ENCODE data around the gene RYR3.

The RYR3 gene

DNA sequence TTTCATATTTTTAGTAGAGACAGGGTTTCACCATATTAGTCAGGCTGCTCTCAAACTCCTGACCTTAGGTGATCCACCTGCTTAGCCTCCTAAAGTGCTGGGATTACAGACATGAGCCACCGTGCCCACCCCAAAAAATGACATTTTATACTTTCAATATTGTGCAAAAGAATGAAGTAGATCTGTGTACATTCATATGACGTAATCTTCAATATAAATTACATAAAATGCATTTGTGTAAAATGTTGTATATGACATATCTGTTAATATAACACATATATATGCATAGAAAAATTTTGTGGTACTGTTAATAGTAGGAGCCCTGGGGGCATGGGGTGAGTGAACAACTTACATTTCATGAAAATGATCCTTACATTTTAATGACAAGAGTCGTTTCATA lies 71.7 kb downstream of the RYR3 start:
- no peak overlapping the region for H3K4me3 ChIP-seq (ENCODE audit: low read length)
- no peak for TF ChIP-seq ZNF274 (IDR thresholded peaks at IDR 0.05; ENCODE audit: low read depth, low read length)

DNA sequence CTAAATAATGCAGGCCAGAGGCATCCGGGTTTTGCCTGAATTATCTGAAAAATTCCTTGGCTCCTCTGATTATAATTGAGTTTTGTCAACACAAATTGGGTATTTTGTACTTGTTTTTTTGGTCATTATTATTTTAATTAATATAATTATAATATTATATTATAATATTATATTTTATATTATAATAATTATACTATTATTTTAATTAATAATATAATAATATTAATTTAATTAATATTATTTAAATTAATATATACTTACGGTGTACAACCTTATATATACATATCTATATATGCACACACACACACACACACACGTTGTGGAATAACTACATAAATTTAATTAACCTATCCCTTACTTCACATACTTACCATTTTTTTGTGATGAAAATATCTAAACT lies 73.5 kb downstream of the RYR3 start:
- TF ChIP-seq ZNF274 (IDR thresholded peaks at IDR 0.05; ENCODE audit: low read depth, low read length): no peak
- H3K4me3 ChIP-seq (ENCODE audit: low read length): no peak overlapping the region

DNA sequence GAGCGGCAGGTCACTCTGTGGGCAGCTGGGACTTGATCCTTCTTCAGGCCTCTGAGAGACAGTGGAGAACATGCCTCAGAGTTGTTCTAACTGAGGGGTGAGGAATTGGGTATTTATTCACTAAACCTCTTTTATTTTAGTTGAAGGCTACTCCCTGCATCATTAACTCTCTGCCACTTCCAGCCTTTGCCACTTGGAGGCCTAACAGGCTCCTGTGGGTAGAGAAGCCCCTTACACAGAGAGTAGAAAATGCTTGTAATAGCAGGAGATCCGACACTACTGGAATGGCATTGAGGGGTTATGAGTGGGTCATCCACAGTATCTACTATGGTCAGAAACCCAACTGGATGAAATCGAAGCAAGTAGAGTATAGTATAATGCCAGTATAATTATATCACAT lies 81.7 kb downstream of the RYR3 start:
- no peak overlapping the region for H3K4me3 ChIP-seq (ENCODE audit: low read length)
- TF ChIP-seq ZNF274 (IDR thresholded peaks at IDR 0.05; ENCODE audit: low read depth, low read length): no peak

DNA sequence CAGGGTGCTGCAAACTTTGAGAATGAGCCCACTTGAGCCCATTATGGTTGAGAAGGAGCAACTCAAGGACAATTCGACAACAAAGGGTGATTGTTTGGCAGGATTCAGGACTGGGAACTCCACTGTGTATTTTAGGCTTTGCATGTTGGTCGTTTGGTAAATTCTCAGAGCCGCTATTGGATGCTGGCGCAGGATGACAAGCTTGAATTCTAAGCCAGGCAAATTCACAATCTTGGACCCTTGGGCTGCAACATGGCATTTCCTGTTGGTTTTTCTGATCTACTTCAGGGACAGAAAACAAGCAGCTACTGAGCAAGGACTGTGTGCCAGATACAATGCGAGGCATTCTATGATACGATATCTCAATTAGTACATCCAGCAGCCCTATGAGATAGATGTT lies 82.8 kb downstream of the RYR3 start:
- TF ChIP-seq ZNF274 (IDR thresholded peaks at IDR 0.05; ENCODE audit: low read depth, low read length): no peak
- H3K4me3 ChIP-seq (ENCODE audit: low read length): no peak overlapping the region

DNA sequence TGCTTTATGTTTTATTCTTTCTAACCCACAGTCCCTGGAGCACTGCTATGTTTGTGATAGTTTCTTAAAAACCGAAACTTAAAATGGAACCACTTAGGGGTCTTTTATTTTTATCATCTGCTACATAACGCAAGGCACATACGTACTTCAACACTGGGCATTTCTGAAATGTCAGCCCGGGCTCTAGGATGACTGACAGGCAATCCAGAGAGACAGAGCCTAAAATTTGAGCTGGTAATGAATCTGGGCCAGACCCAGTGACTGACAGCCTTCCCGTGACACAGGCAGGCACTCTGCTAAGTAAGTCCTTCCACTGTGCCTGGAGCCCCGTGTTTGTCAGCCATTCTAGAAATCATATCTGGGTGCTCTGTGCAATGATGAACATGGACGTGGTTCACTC lies 84.6 kb downstream of the RYR3 start:
- TF ChIP-seq ZNF274 (IDR thresholded peaks at IDR 0.05; ENCODE audit: low read depth, low read length): no peak
- H3K4me3 ChIP-seq (ENCODE audit: low read length): no peak overlapping the region

DNA sequence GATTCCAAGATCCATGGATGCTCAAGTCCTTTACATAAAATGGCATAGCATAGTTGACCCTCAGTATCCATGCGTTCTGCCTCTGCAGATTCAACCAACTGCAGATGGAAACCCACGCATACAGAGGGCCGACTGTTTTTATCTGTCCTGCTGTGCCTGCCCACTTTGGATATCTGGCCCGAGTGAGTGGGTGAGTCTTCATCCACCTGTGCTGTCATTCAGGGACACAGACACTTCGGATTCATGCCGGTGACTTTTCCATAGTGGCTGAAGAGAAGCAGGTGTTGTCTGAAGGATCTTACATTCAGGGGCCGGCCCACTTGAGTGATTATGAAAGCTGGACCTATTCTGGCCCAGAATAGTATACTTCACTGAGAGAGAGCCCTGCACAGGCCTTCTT lies 85.1 kb downstream of the RYR3 start:
- no peak for TF ChIP-seq ZNF274 (IDR thresholded peaks at IDR 0.05; ENCODE audit: low read depth, low read length)
- no peak overlapping the region for H3K4me3 ChIP-seq (ENCODE audit: low read length)

DNA sequence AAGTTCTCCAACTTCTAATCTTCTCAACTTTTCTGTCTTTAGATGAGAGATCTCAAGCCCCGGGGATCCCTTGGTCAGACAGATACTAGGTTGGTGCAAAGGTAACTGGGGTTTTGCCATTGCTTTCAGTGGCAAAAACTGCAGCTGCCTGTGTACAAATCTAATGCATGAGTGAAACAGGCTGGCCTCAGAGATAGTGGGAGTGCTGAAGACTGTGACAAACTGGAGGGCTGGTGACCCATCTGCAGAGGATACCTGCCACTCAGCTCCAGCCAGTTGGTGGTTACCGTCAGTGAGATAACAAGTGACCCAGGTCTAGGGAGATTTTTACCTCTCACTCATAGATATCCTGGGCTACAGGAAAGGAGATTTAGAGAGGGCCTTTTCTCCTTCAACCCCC lies 85.7 kb downstream of the RYR3 start:
- no peak overlapping the region for H3K4me3 ChIP-seq (ENCODE audit: low read length)
- TF ChIP-seq ZNF274 (IDR thresholded peaks at IDR 0.05; ENCODE audit: low read depth, low read length): no peak

DNA sequence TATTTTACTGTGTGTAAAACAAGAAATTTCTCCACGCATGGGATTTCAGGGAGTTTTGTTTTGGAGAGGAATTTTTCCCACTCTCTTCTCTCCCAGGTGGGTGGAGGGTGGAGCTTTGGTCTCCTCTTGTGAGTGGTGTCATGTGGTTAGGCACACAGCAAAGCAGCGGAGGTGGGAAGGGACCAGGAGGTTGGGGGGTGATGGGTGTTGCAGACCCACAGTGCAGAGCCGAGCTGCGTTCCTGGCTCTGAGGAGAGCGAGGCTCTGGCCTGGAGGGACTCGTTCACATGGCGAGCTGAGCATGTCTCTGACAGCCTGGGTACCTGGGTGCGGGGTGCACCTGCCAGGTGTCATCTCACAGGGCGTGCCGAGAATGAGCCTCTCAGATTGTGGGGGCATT lies 87.8 kb downstream of the RYR3 start:
- H3K4me3 ChIP-seq (ENCODE audit: low read length): no peak overlapping the region
- no peak for TF ChIP-seq ZNF274 (IDR thresholded peaks at IDR 0.05; ENCODE audit: low read depth, low read length)

DNA sequence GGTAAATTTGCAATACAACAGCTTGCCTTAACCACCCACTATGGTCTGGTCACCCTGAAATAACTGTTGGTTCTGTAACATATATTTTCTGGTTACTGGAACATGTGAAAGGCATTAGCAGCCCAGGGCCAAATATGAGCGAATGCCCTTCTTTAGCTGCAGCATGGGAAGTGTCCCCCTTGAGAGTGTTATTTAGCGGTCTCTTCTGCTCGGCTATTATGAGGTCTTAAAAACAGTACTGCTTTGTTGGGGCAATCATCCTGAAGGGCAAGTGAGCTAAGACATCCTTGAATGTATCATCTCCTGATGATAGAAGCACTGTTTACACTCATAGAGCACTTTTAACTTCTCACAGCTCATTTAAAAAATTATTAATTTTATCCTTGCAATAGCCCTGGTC lies 90.2 kb downstream of the RYR3 start:
- no peak for TF ChIP-seq ZNF274 (IDR thresholded peaks at IDR 0.05; ENCODE audit: low read depth, low read length)
- H3K4me3 ChIP-seq (ENCODE audit: low read length): no peak overlapping the region

DNA sequence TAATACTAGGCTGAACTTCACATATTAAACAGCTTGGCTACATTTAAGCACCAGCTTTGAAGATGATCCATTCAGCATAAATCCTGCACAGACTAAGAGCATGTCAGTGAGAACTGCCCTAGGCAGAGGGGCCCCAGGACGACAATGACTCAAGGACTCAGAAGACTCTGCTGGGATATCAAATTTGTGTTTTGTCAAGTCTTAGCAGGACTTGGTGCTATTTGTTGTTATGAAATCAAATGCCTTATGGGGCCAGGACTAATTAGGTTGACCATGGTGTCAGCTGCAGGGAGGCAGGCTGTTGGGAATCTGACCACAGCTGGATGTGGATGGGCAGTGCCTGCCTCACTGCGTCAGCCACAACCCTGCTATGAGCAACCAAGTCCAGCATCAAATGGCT lies 91.8 kb downstream of the RYR3 start:
- no peak overlapping the region for H3K4me3 ChIP-seq (ENCODE audit: low read length)
- TF ChIP-seq ZNF274 (IDR thresholded peaks at IDR 0.05; ENCODE audit: low read depth, low read length): no peak

DNA sequence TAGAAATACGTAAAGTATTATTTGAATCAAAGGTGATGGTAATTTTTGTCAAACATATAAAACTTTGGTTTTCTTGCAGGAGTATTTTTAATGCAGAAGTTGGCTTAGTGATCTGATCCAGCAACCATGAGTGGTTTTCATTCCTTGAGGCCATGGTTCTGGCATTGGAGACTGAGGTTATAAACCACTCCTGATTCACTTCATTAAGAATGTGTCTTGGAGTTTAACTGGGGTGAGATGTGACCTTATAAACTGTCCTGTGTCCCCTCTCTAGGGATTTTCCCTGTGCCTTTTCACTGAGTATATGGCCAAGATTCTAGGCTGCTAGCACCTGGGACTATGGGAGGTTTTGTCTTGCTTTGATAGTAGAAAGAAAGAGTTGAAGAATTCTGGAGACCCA lies 94.3 kb downstream of the RYR3 start:
- no peak for TF ChIP-seq ZNF274 (IDR thresholded peaks at IDR 0.05; ENCODE audit: low read depth, low read length)
- no peak overlapping the region for H3K4me3 ChIP-seq (ENCODE audit: low read length)

DNA sequence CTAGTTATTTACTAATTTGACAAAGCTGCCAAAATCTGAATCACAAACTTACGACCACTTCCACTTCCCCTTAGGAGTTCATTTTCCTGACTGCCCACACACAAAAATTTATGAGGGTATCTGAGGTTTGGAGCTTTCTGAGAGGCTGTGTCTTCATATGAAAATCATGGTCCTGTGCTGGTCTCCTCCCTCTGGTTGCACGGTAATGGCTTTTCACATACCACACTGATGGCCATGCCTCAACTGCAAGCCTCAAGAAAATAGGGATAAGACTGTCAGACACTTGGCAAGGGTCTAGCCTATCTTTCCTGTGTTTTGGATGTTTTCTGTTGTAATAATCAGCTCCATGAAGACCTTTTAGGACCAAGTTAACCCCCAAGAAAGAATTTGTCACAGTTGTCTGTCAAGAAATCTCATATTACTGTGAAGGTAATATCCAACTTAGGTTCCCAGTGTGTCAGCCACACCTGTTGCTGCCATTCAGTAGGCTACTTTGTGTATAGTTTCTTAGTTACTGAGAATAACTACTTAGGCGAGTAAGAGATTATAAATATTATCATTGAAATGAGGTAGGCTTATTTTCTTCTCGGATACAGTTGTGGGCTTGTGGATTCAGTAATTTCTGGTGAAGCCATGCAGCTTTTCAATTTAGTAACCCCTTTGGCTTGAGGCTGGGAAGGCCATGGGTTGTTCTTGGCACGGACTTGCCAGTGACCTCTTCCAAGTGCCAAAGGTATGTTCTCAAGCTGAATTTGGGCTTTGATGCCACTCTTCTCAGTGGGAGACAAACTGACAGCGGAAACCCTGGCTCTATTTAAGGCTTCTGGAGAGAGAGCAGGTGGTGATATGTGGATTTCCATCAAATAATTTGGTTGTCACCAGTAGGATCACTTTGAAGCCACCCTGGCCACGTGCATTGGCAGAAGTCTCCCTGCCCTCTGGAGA lies 101.1 kb downstream of the RYR3 start:
- TF ChIP-seq ZNF274 (IDR thresholded peaks at IDR 0.05; ENCODE audit: low read depth, low read length): no peak
- no peak overlapping the region for H3K4me3 ChIP-seq (ENCODE audit: low read length)

DNA sequence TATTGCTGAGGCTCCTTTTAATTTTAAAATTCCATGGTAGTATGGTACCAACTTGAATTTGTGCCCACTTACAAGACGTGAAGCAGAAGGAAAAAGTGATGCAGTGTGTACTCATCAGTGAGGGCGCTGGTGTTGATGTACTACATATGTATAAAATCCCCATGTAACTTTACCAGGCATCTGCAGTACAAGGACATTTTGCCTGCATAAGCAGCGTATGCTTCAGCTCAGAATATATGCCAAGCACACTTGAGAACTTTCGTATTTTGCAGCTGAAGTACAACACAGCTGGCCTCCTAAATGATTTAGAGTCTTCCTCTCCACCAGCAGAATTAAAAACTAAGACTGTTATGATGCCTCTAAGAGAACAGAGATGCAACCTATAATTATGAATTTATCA lies 108.9 kb downstream of the RYR3 start:
- no peak overlapping the region for H3K4me3 ChIP-seq (ENCODE audit: low read length)
- TF ChIP-seq ZNF274 (IDR thresholded peaks at IDR 0.05; ENCODE audit: low read depth, low read length): no peak

DNA sequence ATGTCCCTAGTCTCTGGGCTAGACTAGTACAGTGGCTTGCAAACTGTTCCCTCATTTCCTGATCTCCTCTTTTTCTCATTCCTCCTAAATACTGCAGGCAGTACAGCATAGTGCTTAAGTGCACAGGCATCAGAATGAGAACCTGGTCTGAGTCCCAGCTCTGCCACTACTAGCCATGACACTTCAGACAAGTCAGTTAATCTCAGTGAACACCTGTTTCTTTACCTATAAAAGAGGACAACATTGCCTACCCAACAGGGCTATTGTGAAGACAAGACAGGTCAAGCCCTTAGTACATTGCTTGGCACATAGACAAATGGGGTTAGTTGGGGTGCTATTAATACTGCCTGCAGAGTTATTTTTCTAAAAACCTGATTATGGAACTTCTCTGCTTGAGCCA lies 113.3 kb downstream of the RYR3 start:
- no peak for TF ChIP-seq ZNF274 (IDR thresholded peaks at IDR 0.05; ENCODE audit: low read depth, low read length)
- no peak overlapping the region for H3K4me3 ChIP-seq (ENCODE audit: low read length)

DNA sequence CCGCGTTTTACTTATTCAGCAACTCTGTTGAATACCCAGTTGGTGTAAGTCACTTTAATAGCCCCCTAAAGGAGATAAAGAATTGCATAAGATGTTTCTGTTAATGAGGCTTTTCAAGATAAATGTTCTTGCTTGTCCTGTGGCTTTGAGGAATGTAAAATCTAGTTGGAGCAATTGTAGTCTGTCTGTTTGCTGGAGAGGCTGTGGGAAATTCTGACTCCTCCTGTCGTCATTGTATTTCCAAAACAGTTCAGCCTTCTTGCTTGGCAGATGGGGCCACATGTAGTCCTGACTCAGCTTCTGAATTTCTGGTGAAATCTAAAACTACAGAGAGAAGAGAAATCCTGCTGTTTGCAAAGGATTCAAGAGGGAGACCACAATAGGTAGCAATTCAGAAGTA lies 114.4 kb downstream of the RYR3 start:
- TF ChIP-seq ZNF274 (IDR thresholded peaks at IDR 0.05; ENCODE audit: low read depth, low read length): no peak

DNA sequence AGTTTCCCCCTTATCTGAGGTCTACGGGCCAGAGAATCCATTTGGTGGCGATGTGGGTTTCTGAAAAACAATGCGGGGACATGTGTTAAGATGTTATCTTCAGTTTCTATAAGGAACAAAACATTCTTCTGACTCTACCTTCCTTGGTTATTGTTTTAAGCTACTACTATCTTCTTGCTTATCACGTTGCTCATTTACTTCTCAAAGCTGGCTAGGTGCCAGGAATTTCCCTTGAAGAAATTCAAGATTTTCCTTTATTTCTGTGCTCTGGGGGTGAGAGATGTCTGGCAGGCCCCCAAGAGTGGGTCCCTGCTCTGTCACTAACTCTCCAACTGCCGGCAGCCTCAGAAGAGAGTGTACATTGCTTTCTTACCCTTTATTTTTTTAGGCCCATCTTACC lies 119.8 kb downstream of the RYR3 start:
- no peak for TF ChIP-seq ZNF274 (IDR thresholded peaks at IDR 0.05; ENCODE audit: low read depth, low read length)
- H3K4me3 ChIP-seq (ENCODE audit: low read length): no peak overlapping the region

More for the DNA sequence above, 114.4 kb downstream of the RYR3 start:
- no peak overlapping the region for H3K4me3 ChIP-seq (ENCODE audit: low read length)
